ENCODE results near the gene FBLN2. TPM values are rescaled to one million over a fixed set of nuclear protein-coding genes. Genes with fewer than 3 reads are reported as not detected.
"Not testable (repeated sequence)": the region's sequence is repeated elsewhere in the genome, so short reads cannot be mapped to it uniquely, and the experiment has no call there.

The FBLN2 gene
- total RNA-seq, 2 experiments from 2014 or later: not detected

DNA sequence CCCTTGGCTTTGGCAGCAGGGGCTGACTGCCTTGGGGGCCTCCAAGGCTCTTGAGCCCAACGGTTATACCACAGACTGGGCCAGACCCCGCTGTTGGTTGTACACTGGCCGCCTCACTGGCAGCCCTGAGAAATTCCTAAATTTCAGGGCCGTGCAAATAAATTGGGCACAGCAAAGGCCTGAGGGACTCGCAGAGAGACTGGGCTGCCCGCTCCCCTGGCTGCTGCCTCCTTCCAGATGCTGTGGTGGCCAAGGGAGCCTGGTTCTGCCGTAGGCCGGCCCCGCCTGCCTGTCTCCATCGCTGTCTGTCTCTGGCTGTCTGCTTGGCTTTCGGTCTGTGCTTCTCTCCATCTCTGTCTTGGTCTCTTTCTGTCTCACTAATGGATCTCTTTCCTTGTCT, 9.0 kb downstream of the FBLN2 start:
- Mint-ChIP-seq H3K36me3 (ENCODE audit: low read depth) (no peaks in the 10 kb centered on the region), H3K27me3 (ENCODE audit: low read depth) (peaks cover 8% of the 10 kb centered on the region), H3K4me3 (no peak overlapping the region), H3K4me1 (ENCODE audit: low read depth) (no peaks in the 10 kb centered on the region), H3K9me3 (no peaks in the 10 kb centered on the region), H3K27ac (no peak overlapping the region)
- intact Hi-C loops (cut with micrococcal nuclease): no loop called here
- CTCF ChIA-PET: no interaction called here
- DNase-seq: no peak

DNA sequence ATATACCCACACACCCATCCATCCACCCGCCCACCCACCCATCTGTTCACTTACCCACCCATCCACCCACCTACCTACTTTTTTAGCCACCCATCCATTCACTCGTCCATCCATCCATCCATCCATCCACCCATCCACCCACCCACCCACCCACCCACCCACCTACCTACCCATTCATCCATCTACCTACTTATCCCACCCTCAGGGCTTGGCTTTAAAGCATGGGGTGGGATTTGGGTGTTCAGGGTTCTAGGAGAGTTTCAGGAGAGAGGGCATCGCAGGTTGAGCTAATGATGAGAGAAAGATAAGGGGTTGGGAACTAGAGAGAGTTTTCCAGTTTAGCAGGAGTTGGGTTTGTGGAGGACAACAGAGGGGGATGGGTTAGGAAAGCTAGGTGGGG, 9.7 kb downstream of the FBLN2 start:
- Mint-ChIP-seq H3K27me3 (ENCODE audit: low read depth) (peaks cover 6% of the 10 kb centered on the region), H3K36me3 (ENCODE audit: low read depth) (no peaks in the 10 kb centered on the region)
- intact Hi-C loops (cut with micrococcal nuclease): no loop called here

DNA sequence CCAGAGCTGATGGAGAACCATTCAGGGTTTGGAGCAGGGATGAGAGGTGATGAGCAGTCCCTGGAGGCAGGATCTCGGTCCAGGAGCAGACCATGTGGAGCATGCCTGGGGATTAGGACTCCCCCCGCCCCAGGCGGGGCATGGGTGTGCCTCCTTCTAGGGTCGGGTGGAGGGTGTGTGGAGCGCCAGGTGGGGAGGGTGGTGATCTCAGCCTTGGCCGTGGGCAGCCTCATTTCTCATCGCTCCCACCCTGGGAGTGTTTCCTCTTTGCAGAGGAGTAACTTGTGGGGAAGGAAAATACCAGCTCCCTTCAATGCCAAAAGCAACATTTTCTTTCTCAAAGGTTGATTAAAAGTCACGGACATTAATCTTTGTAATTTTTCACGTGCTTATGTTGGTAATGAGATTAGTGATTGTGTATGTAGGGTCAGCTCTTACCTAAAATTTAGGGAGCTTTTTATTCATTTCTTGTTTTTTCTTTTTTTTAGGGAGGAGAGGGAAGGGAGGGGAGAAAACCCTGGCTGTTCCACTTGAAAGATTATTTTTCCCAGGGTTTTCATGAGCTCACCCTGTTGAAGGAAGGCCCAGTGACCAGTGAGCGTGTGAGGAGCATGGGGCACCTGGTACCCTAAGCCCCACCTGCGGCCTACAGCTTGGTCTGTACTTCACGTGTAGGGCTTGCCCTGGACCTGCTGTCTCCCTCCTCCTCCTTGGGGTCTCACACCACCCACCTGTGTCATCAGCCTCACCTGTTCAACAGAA, 11.0 kb downstream of the FBLN2 start:
- CTCF ChIA-PET: interaction anchor here (1.0 to 1.2 kb wide), 2 partner anchors 34 to 88 kb away, joined by 3 read pairs; no protein-coding TSS in a partner anchor

More for the DNA sequence above, 9.7 kb downstream of the FBLN2 start:
- Mint-ChIP-seq H3K27ac (no peak overlapping the region), H3K4me1 (ENCODE audit: low read depth) (no peaks in the 10 kb centered on the region), H3K4me3 (no peak overlapping the region), H3K9me3 (no peaks in the 10 kb centered on the region)
- DNase-seq: no peak
- CTCF ChIA-PET: interaction anchor here (0.6 kb wide), 1 partner anchor 162 kb away, joined by 3 read pairs; no protein-coding TSS in a partner anchor

DNA sequence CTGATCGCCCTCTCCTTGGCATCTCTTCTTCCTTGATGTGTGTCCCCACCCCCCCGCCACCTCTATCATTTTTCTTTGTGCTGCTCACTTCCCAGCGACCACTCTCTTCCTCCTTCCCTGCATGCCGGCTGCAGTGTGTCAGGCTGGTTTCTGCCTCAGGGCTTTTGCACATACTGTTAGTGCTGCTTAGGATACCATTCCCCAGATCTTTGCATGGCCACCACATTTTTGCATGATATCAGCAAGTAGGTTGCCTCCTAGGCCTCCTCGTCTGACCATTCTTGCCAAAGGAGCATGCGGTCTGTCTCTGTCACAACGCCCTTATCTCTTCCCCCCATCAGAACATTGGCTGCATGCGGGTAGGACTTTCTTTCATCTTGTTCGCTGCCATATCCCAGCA, 12.5 kb downstream of the FBLN2 start:
- no peak for DNase-seq
- intact Hi-C loops (cut with micrococcal nuclease): no loop called here
- Mint-ChIP-seq H3K4me1 (ENCODE audit: low read depth) (no peaks in the 10 kb centered on the region), H3K9me3 (no peaks in the 10 kb centered on the region), H3K4me3 (no peak overlapping the region), H3K27me3 (ENCODE audit: low read depth) (peaks cover 3% of the 10 kb centered on the region), H3K27ac (no peak overlapping the region), H3K36me3 (ENCODE audit: low read depth) (no peaks in the 10 kb centered on the region)
- CTCF ChIA-PET: no interaction called here

More for the DNA sequence above, 11.0 kb downstream of the FBLN2 start:
- Mint-ChIP-seq H3K27me3 (ENCODE audit: low read depth) (peaks cover 3% of the 10 kb centered on the region), H3K4me1 (ENCODE audit: low read depth) (no peaks in the 10 kb centered on the region), H3K36me3 (ENCODE audit: low read depth) (no peaks in the 10 kb centered on the region), H3K9me3 (no peaks in the 10 kb centered on the region), H3K4me3 (no peak overlapping the region), H3K27ac (no peak overlapping the region)
- DNase-seq: no peak
- intact Hi-C loops (cut with micrococcal nuclease): no loop called here

DNA sequence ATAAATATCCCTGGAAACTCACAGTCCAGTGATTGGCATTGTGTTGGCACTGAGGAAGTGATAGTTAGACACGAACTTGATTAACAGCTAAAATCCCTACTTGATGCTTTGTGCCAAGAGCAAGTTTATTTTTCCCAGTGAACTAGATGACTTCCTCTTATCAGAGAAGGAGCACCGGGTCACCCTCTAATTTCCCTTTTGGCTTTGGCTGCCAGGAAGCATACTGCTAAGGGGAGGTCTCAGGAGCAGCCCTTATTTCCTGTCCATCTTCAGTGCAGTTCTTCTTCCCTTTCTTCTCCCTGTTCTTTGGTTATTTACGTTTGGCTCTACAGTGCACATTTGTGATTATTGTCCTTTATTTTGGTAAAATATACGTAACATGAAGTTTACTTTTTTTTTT, 13.0 kb downstream of the FBLN2 start:
- Mint-ChIP-seq H3K4me1 (ENCODE audit: low read depth) (no peaks in the 10 kb centered on the region), H3K27ac (no peak overlapping the region), H3K9me3 (no peaks in the 10 kb centered on the region), H3K27me3 (ENCODE audit: low read depth) (peaks cover 3% of the 10 kb centered on the region), H3K4me3 (no peak overlapping the region), H3K36me3 (ENCODE audit: low read depth) (no peaks in the 10 kb centered on the region)
- CTCF ChIA-PET: no interaction called here
- intact Hi-C loops (cut with micrococcal nuclease): no loop called here
- DNase-seq: no peak

DNA sequence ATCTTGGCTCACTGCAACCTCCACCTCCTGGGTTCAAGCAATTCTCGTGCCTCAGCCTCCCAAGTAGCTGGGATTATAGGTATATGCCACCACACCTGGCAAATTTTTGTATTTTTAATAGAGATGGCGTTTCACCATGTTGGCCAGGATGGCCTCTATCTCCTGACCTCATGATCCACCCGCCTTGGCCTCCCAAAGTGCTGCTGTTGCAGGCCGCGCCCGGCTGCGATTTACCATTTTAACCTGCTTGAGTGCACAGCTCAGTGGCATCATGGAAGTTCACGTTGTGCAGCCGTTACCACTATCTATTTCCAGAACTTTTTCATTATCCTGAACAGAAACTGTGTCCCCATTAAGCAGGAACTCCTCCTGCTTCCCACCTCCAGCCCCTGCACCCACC, 13.5 kb downstream of the FBLN2 start:
- H3K4me1 Mint-ChIP-seq (ENCODE audit: low read depth); H3K27ac Mint-ChIP-seq; DNase-seq; H3K36me3 Mint-ChIP-seq (ENCODE audit: low read depth); intact Hi-C loops (cut with micrococcal nuclease); H3K27me3 Mint-ChIP-seq (ENCODE audit: low read depth); CTCF ChIA-PET; H3K9me3 Mint-ChIP-seq; H3K4me3 Mint-ChIP-seq: not testable (repeated sequence)

DNA sequence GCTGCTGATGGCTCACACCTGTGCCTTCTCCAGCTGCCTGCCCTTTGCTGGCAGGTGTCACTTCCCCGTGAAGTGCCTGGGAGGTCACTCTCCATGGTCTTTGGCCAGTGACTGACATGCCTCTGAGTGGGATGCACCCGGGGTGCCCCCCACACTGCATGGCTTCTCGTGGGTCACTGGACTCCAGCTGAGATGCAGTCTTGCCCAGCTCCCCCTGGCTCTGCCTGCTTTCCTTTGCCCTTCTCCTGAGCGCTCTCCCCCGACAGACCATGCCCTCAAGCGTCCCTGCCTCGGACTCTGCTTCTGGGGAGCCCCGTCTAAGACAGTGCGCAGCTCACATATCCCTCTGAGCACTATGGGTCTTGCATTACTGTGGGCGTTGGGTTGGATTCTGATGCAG, 14.4 kb downstream of the FBLN2 start:
- CTCF ChIA-PET: interaction anchor here (1.0 kb wide), 1 partner anchor 85 kb away, joined by 3 read pairs; no protein-coding TSS in a partner anchor

DNA sequence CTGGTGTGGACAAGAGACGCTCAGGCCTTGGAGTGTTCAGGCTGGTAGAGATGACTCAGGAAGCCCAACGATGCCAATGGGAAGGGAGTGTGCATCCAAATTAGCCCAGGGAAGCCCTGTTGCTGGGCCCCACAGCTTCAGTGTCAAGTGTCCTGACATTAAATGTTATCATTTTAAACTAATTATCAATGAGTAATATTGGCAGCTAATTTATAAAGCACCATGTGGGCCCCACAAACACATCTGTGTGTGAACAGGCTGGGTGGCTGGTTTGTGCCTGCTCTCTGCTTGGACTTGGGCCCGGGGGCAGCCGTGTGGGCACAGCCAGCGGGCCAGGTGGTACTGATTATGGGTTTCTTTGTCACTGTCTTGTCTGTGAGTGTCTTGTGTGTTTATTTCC, 15.0 kb downstream of the FBLN2 start:
- H3K27me3 Mint-ChIP-seq (ENCODE audit: low read depth): peaks cover 3% of the 10 kb centered on the region
- H3K4me1 Mint-ChIP-seq (ENCODE audit: low read depth): no peaks in the 10 kb centered on the region
- no peaks in the 10 kb centered on the region for H3K9me3 Mint-ChIP-seq
- H3K27ac Mint-ChIP-seq: no peak overlapping the region
- CTCF ChIA-PET: interaction anchor here (1.0 kb wide), 1 partner anchor 84 kb away, joined by 3 read pairs; no protein-coding TSS in a partner anchor
- intact Hi-C loops (cut with micrococcal nuclease): no loop called here
- DNase-seq: no peak
- H3K36me3 Mint-ChIP-seq (ENCODE audit: low read depth): no peaks in the 10 kb centered on the region
- no peak overlapping the region for H3K4me3 Mint-ChIP-seq

More for the DNA sequence above, 14.4 kb downstream of the FBLN2 start:
- no peak for DNase-seq
- H3K4me1 Mint-ChIP-seq (ENCODE audit: low read depth): no peaks in the 10 kb centered on the region
- no peaks in the 10 kb centered on the region for H3K9me3 Mint-ChIP-seq
- no peak overlapping the region for H3K27ac Mint-ChIP-seq
- H3K27me3 Mint-ChIP-seq (ENCODE audit: low read depth): peaks cover 3% of the 10 kb centered on the region
- H3K36me3 Mint-ChIP-seq (ENCODE audit: low read depth): no peaks in the 10 kb centered on the region
- intact Hi-C loops (cut with micrococcal nuclease): no loop called here
- no peak overlapping the region for H3K4me3 Mint-ChIP-seq

DNA sequence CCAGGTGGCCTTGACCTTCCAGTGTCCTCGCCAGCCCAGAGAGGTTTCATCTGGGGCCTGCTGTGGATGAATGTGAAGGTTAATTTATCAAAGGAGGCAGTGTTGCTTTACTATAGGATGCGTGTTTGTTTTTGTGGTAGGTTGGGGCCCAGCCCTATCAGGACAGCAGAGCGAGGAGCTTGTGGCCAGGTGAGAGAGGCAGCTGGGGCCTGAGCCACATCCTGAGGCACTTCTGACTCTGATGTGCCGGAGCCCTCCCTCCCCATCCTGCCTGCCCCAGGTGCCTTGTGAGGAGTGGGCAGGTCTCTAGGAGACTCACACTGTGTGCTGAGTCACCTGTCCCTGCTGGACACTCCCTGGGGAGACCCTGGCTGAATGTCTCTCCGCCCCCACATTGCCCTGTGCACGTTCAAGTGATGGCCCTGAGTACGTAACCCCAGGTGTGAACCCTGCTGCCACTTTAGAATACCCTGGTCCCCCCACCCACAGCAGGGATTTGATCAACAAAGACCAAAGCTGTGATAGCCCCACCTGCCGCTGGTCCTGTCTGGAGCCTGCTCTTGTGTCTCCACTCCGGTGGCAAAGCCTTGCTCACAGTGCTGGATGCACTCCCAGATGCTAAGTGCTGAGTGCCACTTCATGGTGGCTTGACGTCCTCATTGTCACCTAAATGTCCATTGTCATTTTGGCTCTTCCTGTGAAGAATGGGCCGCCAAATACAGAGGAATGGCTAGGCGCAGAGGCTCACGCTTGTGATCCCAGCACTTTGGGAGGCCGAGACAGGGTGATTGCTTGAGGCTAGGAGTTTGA, 16.0 kb downstream of the FBLN2 start:
- intact Hi-C loops (cut with micrococcal nuclease): no loop called here
- Mint-ChIP-seq H3K4me3 (no peak overlapping the region), H3K27ac (no peak overlapping the region), H3K36me3 (ENCODE audit: low read depth) (no peaks in the 10 kb centered on the region), H3K4me1 (ENCODE audit: low read depth) (no peaks in the 10 kb centered on the region), H3K9me3 (no peaks in the 10 kb centered on the region), H3K27me3 (ENCODE audit: low read depth) (peaks cover 3% of the 10 kb centered on the region)
- CTCF ChIA-PET: no interaction called here
- no peak for DNase-seq

DNA sequence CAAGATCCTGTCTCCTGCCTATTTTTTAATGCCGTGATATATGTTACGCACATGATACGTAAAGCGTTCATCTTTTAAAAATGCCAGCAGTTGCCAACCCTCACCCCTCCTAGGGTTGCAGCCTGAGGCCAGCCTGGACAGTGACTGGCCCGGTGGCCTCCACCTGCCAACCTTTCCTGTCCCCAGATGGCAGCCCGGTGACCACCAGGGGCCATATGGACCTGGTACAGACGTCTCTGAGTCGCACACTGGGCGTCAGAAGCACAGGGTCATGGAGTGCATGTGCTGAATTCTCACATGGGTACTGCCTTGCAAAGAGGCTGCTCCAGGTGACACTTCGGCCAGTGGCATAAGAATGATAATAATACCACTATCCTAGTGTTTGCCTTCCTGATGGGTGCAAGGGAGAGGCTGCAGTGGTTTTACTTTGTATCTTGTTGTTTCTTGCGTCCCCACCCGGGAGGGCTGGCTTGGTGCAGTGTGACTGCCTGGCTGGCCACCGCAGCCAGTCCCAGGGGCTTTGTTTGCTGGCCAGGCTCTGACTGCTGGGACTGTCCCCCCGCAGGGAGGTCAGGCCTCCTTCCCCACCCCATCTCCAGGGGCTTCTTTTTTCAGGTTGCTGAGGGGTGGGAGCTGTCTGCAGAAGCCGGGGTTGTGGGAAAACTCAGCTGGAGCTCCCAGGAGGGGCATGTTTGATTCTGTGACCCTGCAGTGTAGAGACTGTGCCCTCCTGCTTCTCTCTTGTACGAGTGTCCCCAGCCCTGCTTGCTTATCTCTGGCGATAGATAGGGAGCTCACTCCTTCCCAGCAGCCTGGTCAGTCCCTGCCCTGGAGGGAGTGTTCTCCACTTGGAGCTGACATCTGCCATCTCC, 16.9 kb downstream of the FBLN2 start:
- DNase-seq: no peak
- no peaks in the 10 kb centered on the region for H3K36me3 Mint-ChIP-seq (ENCODE audit: low read depth)
- no peak overlapping the region for H3K4me3 Mint-ChIP-seq
- H3K27me3 Mint-ChIP-seq (ENCODE audit: low read depth): peaks cover 3% of the 10 kb centered on the region
- intact Hi-C loops (cut with micrococcal nuclease): no loop called here
- no peaks in the 10 kb centered on the region for H3K9me3 Mint-ChIP-seq
- H3K27ac Mint-ChIP-seq: no peak overlapping the region
- H3K4me1 Mint-ChIP-seq (ENCODE audit: low read depth): no peaks in the 10 kb centered on the region
- CTCF ChIA-PET: no interaction called here

DNA sequence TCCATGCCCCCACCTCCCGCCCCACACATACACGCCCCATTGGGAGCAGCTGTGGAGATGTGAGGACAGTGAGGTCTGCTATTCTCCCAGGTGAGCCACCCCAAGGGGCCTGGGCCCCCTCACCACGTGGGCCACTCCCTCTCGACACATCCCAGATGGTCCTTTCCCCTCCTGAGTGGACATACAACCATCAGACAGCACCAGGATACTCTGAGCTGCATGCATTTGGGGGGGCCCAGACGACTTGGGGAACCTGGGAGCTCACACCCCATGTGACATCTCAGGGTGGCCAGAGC, 17.5 kb downstream of the FBLN2 start:
- Mint-ChIP-seq H3K27me3 (ENCODE audit: low read depth) (peaks cover 1% of the 10 kb centered on the region), H3K9me3 (no peaks in the 10 kb centered on the region), H3K36me3 (ENCODE audit: low read depth) (no peaks in the 10 kb centered on the region), H3K4me3 (no peak overlapping the region), H3K4me1 (ENCODE audit: low read depth) (no peaks in the 10 kb centered on the region), H3K27ac (no peak overlapping the region)
- intact Hi-C loops (cut with micrococcal nuclease): no loop called here
- DNase-seq: no peak
- CTCF ChIA-PET: no interaction called here

DNA sequence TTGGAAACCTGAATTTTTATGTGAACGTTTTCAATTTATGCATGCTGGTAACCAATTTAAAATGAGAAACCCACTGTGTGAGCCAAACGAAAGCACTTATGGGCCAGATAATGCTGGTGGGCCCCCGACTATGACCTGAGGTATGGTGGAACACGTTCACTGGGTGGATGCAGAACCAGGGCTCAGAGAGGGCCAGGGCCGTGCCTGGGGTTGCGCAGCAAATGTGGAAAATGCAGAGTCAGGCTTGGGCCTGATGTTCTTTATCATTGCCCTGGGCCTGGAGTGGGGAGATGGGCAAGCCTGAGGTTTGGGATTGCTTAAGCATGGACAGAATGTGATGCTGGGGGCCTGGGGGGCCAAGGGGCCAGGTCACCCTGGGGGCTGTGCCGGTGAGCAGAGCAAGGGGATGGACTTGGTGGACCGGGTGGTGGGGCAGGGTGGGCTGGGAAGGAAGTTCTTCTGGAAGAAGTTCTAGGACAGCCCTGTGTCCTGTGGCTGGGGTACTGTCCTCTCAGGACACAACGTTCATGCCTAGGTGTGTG, 17.9 kb downstream of the FBLN2 start:
- CTCF ChIA-PET: no interaction called here
- intact Hi-C loops (cut with micrococcal nuclease): no loop called here
- no peak overlapping the region for H3K4me3 Mint-ChIP-seq
- no peaks in the 10 kb centered on the region for H3K9me3 Mint-ChIP-seq
- no peaks in the 10 kb centered on the region for H3K36me3 Mint-ChIP-seq (ENCODE audit: low read depth)
- no peak overlapping the region for H3K27ac Mint-ChIP-seq
- no peak for DNase-seq
- H3K4me1 Mint-ChIP-seq (ENCODE audit: low read depth): no peaks in the 10 kb centered on the region
- no peaks in the 10 kb centered on the region for H3K27me3 Mint-ChIP-seq (ENCODE audit: low read depth)

Data from activated naive CD4-positive, alpha-beta T cell treated with anti-CD3 and anti-CD28 coated beads for 36 hours (primary cell).